Measurements from ENCODE around the gene KIF13A.

Gene KIF13A

GRCh38 chr6:17972074-17972952 lies 15.1 kb downstream of the KIF13A start:
- H3K9ac ChIP-seq (ENCODE audit: low read depth in 1 of 2, low read length in 2 of 2) = no peak overlapping the region
- peak overlapping the region in 1 of 2 donors; percentile 31 for H3K27ac ChIP-seq (ENCODE audit: low read depth in 2 of 2, low read length in 2 of 2)
- H3K27me3 ChIP-seq (ENCODE audit: control insufficient read depth in 2 of 2, insufficient read depth in 2 of 2, low read length in 2 of 2) = no peaks in the 10 kb centered on the region
- H3K4me1 ChIP-seq (ENCODE audit: control insufficient read depth in 2 of 2, insufficient read depth in 2 of 2, low read length in 2 of 2) = peaks cover 5% of the 10 kb centered on the region in 2 donors
- H3K4me3 ChIP-seq (ENCODE audit: low read length in 2 of 2) = peak overlapping the region in 1 of 2 donors; percentile 38
- no peaks in the 10 kb centered on the region for H3K9me3 ChIP-seq (ENCODE audit: control insufficient read depth in 2 of 2, low read length in 2 of 2)
- H3K36me3 ChIP-seq (ENCODE audit: control insufficient read depth in 2 of 2, insufficient read depth in 2 of 2, low read length in 2 of 2) = no peaks in the 10 kb centered on the region

DNA sequence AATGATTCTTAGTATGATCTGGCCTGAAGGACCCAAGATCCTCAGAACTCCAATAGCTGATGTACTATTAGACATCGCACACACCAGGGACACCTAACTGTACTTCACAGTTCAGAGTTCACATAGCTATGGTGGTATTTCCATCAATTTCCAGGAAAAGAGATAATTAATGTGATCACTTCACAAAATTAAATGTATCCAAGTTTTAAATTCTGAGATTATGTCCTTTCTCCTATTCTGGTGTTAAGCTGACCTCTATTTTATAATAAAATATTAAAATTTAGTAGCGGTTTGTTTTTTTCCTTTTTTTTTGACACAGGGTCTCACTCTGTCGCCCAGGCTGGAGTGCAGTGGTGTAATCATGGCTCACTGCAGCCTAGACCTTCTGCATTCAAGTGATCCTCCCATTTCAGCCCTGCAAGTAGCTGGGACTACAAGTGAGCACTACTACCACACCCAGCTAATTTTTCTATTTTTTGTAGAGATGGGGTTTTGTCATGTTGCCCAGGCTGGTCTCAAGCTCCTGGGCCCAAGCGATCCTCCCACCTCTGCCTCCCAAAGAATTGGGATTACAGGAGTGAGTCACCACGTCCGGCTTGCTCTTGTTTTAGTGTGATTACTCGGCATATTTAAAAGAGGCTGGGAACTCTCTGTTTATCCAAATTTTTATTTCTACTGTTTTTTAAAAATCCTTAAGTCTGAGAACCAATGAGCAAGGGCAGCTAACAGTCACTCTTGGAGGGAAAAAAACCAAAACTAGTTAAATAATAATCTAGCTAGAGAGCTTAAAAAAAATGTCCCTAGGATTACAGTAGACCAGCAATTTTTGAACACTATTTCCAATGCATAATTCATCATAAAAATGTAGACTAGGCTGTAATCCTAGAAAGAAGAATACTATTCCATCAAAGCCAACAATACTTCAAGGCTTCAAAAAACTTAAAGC lies 16.0 kb downstream of the KIF13A start:
- no peak overlapping the region for H3K4me3 ChIP-seq (ENCODE audit: low read length in 2 of 2)
- H3K27me3 ChIP-seq (ENCODE audit: control insufficient read depth in 2 of 2, insufficient read depth in 2 of 2, low read length in 2 of 2) = no peaks in the 10 kb centered on the region
- peaks cover 5% of the 10 kb centered on the region in 2 donors for H3K4me1 ChIP-seq (ENCODE audit: control insufficient read depth in 2 of 2, insufficient read depth in 2 of 2, low read length in 2 of 2)
- H3K9ac ChIP-seq (ENCODE audit: low read depth in 1 of 2, low read length in 2 of 2) = no peak overlapping the region
- no peak overlapping the region for H3K27ac ChIP-seq (ENCODE audit: low read depth in 2 of 2, low read length in 2 of 2)
- no peaks in the 10 kb centered on the region for H3K9me3 ChIP-seq (ENCODE audit: control insufficient read depth in 2 of 2, low read length in 2 of 2)
- H3K36me3 ChIP-seq (ENCODE audit: control insufficient read depth in 2 of 2, insufficient read depth in 2 of 2, low read length in 2 of 2) = no peaks in the 10 kb centered on the region

- Histone ChIP-seq H3K4me1 (ENCODE audit: control insufficient read depth in 2 of 2, insufficient read depth in 2 of 2, low read length in 2 of 2) (peaks cover 5% of the 10 kb centered on the region in 2 donors), H3K36me3 (ENCODE audit: control insufficient read depth in 2 of 2, insufficient read depth in 2 of 2, low read length in 2 of 2) (no peaks in the 10 kb centered on the region), H3K27ac (ENCODE audit: low read depth in 2 of 2, low read length in 2 of 2) (no peak overlapping the region)
Measured at GRCh38 chr6:17968876-17969275, 18.6 kb downstream of the KIF13A start.

DNA sequence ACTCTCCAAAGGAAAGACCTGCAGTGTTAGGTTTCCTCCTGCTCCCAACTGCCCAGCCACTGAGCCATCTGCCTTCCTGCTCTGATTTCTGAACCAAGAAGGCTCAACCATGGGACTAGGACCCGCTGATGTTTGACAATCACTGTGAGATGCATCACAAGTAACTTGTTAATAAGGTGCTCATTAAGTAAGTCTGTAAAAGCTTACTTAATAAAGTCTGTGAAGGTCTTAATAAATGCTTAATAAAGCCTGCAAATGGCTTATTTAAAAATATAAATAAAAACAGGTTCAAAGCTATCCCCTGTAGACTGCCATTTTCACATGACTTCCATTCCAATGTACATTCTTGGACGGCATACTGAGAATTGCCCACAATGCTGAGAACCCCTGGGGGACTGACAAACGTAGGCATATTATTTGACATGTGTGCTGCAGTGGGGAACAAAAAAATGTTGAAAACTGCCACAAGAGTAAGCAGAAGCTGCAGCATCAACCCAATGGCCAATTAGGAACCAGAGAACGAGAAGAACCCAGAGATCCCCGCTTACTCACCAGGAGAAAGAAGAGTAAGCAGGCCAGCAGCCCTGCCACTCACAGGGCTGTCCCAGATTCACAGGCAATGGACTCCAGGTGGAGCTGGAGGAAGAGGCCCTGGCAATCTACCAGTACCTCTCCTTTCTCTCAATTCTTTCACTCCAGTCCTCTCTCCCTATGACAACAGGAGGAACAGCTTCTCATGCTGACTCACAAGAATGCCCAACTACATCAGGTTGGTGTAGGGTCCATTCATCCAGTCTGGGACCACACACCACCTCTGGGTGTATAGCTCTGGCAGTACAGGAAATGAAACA lies 19.5 kb downstream of the KIF13A start:
- Histone ChIP-seq H3K4me3 (ENCODE audit: low read length in 2 of 2) (no peak overlapping the region), H3K27me3 (ENCODE audit: control insufficient read depth in 2 of 2, insufficient read depth in 2 of 2, low read length in 2 of 2) (no peaks in the 10 kb centered on the region), H3K9me3 (ENCODE audit: control insufficient read depth in 2 of 2, low read length in 2 of 2) (no peaks in the 10 kb centered on the region), H3K27ac (ENCODE audit: low read depth in 2 of 2, low read length in 2 of 2) (no peak overlapping the region), H3K4me1 (ENCODE audit: control insufficient read depth in 2 of 2, insufficient read depth in 2 of 2, low read length in 2 of 2) (peaks cover 5% of the 10 kb centered on the region in 2 donors), H3K36me3 (ENCODE audit: control insufficient read depth in 2 of 2, insufficient read depth in 2 of 2, low read length in 2 of 2) (no peaks in the 10 kb centered on the region), H3K9ac (ENCODE audit: low read depth in 1 of 2, low read length in 2 of 2) (no peak overlapping the region)

More at GRCh38 chr6:17968876-17969275, 18.6 kb downstream of the KIF13A start:
- Histone ChIP-seq H3K27me3 (ENCODE audit: control insufficient read depth in 2 of 2, insufficient read depth in 2 of 2, low read length in 2 of 2) (no peaks in the 10 kb centered on the region), H3K4me3 (ENCODE audit: low read length in 2 of 2) (no peak overlapping the region), H3K9me3 (ENCODE audit: control insufficient read depth in 2 of 2, low read length in 2 of 2) (no peaks in the 10 kb centered on the region), H3K9ac (ENCODE audit: low read depth in 1 of 2, low read length in 2 of 2) (no peak overlapping the region)

- Histone ChIP-seq H3K4me1 (ENCODE audit: control insufficient read depth in 2 of 2, insufficient read depth in 2 of 2, low read length in 2 of 2) (peaks cover 0 to 5% of the 10 kb centered on the region in 2 donors), H3K27ac (ENCODE audit: low read depth in 2 of 2, low read length in 2 of 2) (no peak overlapping the region), H3K27me3 (ENCODE audit: control insufficient read depth in 2 of 2, insufficient read depth in 2 of 2, low read length in 2 of 2) (no peaks in the 10 kb centered on the region)
Measured at GRCh38 chr6:17966451-17966850, 21.0 kb downstream of the KIF13A start.

GRCh38 chr6:17965397-17965796 lies 22.0 kb downstream of the KIF13A start:
- Histone ChIP-seq H3K4me3 (ENCODE audit: low read length in 2 of 2) (no peak overlapping the region), H3K9ac (ENCODE audit: low read depth in 1 of 2, low read length in 2 of 2) (no peak overlapping the region), H3K27ac (ENCODE audit: low read depth in 2 of 2, low read length in 2 of 2) (no peak overlapping the region), H3K9me3 (ENCODE audit: control insufficient read depth in 2 of 2, low read length in 2 of 2) (no peaks in the 10 kb centered on the region), H3K4me1 (ENCODE audit: control insufficient read depth in 2 of 2, insufficient read depth in 2 of 2, low read length in 2 of 2) (peaks cover 0 to 5% of the 10 kb centered on the region in 2 donors), H3K36me3 (ENCODE audit: control insufficient read depth in 2 of 2, insufficient read depth in 2 of 2, low read length in 2 of 2) (peaks cover 0 to 2% of the 10 kb centered on the region in 2 donors), H3K27me3 (ENCODE audit: control insufficient read depth in 2 of 2, insufficient read depth in 2 of 2, low read length in 2 of 2) (no peaks in the 10 kb centered on the region)

More at GRCh38 chr6:17966451-17966850, 21.0 kb downstream of the KIF13A start:
- Histone ChIP-seq H3K4me3 (ENCODE audit: low read length in 2 of 2) (no peak overlapping the region), H3K9ac (ENCODE audit: low read depth in 1 of 2, low read length in 2 of 2) (no peak overlapping the region), H3K9me3 (ENCODE audit: control insufficient read depth in 2 of 2, low read length in 2 of 2) (no peaks in the 10 kb centered on the region), H3K36me3 (ENCODE audit: control insufficient read depth in 2 of 2, insufficient read depth in 2 of 2, low read length in 2 of 2) (peaks cover 0 to 2% of the 10 kb centered on the region in 2 donors)

DNA sequence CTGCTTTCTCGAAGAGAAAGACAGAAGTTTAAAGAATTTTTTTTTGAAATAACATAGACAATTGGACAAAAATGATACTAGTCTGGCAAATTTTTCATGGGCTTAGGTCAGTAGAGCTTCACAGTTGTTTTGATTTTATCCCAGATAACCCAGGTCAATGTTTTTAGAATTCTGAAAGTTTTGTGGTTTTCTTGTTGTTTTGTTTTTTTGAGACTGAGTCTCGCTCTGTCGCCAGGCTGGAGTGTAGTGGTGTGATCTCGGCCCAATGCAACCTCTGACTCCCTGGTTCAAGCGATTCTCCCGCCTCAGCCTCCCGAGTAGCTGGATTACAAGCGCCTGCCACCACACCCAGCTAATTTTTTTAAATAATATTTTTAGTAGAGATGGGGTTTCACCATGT lies 22.8 kb downstream of the KIF13A start:
- Histone ChIP-seq H3K9ac (ENCODE audit: low read depth in 1 of 2, low read length in 2 of 2) (no peak overlapping the region), H3K36me3 (ENCODE audit: control insufficient read depth in 2 of 2, insufficient read depth in 2 of 2, low read length in 2 of 2) (peaks cover 0 to 2% of the 10 kb centered on the region in 2 donors), H3K4me1 (ENCODE audit: control insufficient read depth in 2 of 2, insufficient read depth in 2 of 2, low read length in 2 of 2) (peaks cover 0 to 5% of the 10 kb centered on the region in 2 donors), H3K4me3 (ENCODE audit: low read length in 2 of 2) (no peak overlapping the region), H3K27me3 (ENCODE audit: control insufficient read depth in 2 of 2, insufficient read depth in 2 of 2, low read length in 2 of 2) (no peaks in the 10 kb centered on the region), H3K9me3 (ENCODE audit: control insufficient read depth in 2 of 2, low read length in 2 of 2) (no peaks in the 10 kb centered on the region), H3K27ac (ENCODE audit: low read depth in 2 of 2, low read length in 2 of 2) (no peak overlapping the region)

GRCh38 chr6:17962436-17963031 lies 24.9 kb downstream of the KIF13A start:
- peaks cover 0 to 5% of the 10 kb centered on the region in 2 donors for H3K4me1 ChIP-seq (ENCODE audit: control insufficient read depth in 2 of 2, insufficient read depth in 2 of 2, low read length in 2 of 2)
- H3K27me3 ChIP-seq (ENCODE audit: control insufficient read depth in 2 of 2, insufficient read depth in 2 of 2, low read length in 2 of 2) = no peaks in the 10 kb centered on the region
- H3K36me3 ChIP-seq (ENCODE audit: control insufficient read depth in 2 of 2, insufficient read depth in 2 of 2, low read length in 2 of 2) = peaks cover 0 to 2% of the 10 kb centered on the region in 2 donors
- no peaks in the 10 kb centered on the region for H3K9me3 ChIP-seq (ENCODE audit: control insufficient read depth in 2 of 2, low read length in 2 of 2)
- H3K4me3 ChIP-seq (ENCODE audit: low read length in 2 of 2) = no peak overlapping the region
- no peak overlapping the region for H3K9ac ChIP-seq (ENCODE audit: low read depth in 1 of 2, low read length in 2 of 2)
- peak overlapping the region; percentile 30 to 32 for H3K27ac ChIP-seq (ENCODE audit: low read depth in 2 of 2, low read length in 2 of 2)

DNA sequence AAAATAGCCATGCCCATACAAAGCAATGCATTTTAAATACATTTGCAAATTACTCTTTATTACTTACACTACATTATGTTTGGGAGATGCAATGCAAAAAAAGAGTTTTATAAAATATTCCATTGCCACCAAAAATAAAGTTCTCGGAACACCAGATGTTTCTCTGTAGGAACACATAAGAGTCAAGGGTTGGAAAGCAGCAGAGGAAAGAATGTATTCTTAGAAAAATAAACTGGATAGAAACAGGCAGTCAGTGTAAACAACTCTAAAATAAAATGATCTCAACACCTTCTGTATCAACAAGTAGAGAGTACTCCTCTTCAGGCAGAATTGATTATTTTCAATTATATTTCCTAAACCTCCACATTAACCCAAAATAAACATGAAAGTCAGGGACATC lies 28.1 kb downstream of the KIF13A start:
- Histone ChIP-seq H3K36me3 (ENCODE audit: control insufficient read depth in 2 of 2, insufficient read depth in 2 of 2, low read length in 2 of 2) (peaks cover 0 to 2% of the 10 kb centered on the region in 2 donors), H3K27ac (ENCODE audit: low read depth in 2 of 2, low read length in 2 of 2) (no peak overlapping the region), H3K4me3 (ENCODE audit: low read length in 2 of 2) (no peak overlapping the region), H3K4me1 (ENCODE audit: control insufficient read depth in 2 of 2, insufficient read depth in 2 of 2, low read length in 2 of 2) (peaks cover 0 to 5% of the 10 kb centered on the region in 2 donors), H3K27me3 (ENCODE audit: control insufficient read depth in 2 of 2, insufficient read depth in 2 of 2, low read length in 2 of 2) (no peaks in the 10 kb centered on the region), H3K9ac (ENCODE audit: low read depth in 1 of 2, low read length in 2 of 2) (no peak overlapping the region), H3K9me3 (ENCODE audit: control insufficient read depth in 2 of 2, low read length in 2 of 2) (no peaks in the 10 kb centered on the region)

Measured in mucosa of rectum (tissue), 2 donors.